Small intestine (tissue), 7 donors: ENCODE data around the gene DTNB. TPM values are rescaled to one million over a fixed set of nuclear protein-coding genes. Genes with fewer than 3 reads are reported as not detected.

Experiments
- DNase-seq, 2 donors: peaks; one replicate each; pipeline versions ENCODE4 v3.0.0 to v3.0.0-alpha.2; 2013
- FAIRE-seq: peaks from 2 replicates; lab custom pipeline; 2012; peaks lifted over from hg19 to GRCh38; lab: Jason Lieb, UNC
- H3K27ac ChIP-seq, 3 donors: one replicate each; pipeline ENCODE4 v1.5.1; 2013; ENCODE audit warnings: low read length in 2 of 3, mild to moderate bottlenecking in 2 of 3, control low read depth in 1 of 3, inconsistent platforms in 1 of 3, low read depth in 1 of 3, moderate library complexity in 1 of 3
- H3K27me3 ChIP-seq, 3 donors: one replicate each; pipeline ENCODE4 v1.6.1; 2013; ENCODE audit warnings: low read length in 3 of 3, inconsistent platforms in 1 of 3; ENCODE audit not compliant: control insufficient read depth in 3 of 3, insufficient read depth in 3 of 3
- H3K36me3 ChIP-seq, 3 donors: one replicate each; pipeline ENCODE4 v1.6.1; 2013; ENCODE audit warnings: low read length in 3 of 3, inconsistent platforms in 1 of 3, low read depth in 1 of 3, mild to moderate bottlenecking in 1 of 3, moderate library complexity in 1 of 3; ENCODE audit not compliant: control insufficient read depth in 3 of 3, insufficient read depth in 2 of 3
- H3K4me1 ChIP-seq, 3 donors: one replicate each; pipeline ENCODE4 v1.6.1; 2013; ENCODE audit warnings: low read length in 2 of 3, inconsistent platforms in 1 of 3, low read depth in 1 of 3, mild to moderate bottlenecking in 1 of 3, moderate library complexity in 1 of 3; ENCODE audit not compliant: control insufficient read depth in 3 of 3, insufficient read depth in 2 of 3
- H3K4me3 ChIP-seq, 3 donors: one replicate each; pipeline ENCODE4 v1.5.1; 2013; ENCODE audit warnings: low read length in 3 of 3, control low read depth in 1 of 3, inconsistent platforms in 1 of 3, low read depth in 1 of 3, mild to moderate bottlenecking in 1 of 3, moderate library complexity in 1 of 3
- H3K9me3 ChIP-seq, 2 donors: one replicate each; pipeline ENCODE4 v1.6.1; 2013; ENCODE audit warnings: low read depth in 1 of 2, low read length in 1 of 2; ENCODE audit not compliant: control insufficient read depth in 2 of 2, insufficient read depth in 1 of 2
- WGBS, 3 donors: extraction: QIAGEN DNeasy Blood & Tissue Kit; methylation state at CpG; one replicate each; pipeline ENCODE4 v1.1.7; 2013; 5-methylcytosine and 5-hydroxymethylcytosine counted together
- polyA plus RNA-seq, 4 donors: library from polyadenylated mRNA; stranded (reverse) in 3 of 4; unstranded in 1 of 4; fragments of 200-250 nt in 3 of 4; fragments of 120-200 nt in 1 of 4; gene quantifications; one replicate each; pipeline versions ENCODE4 v1.2.1 to v1.2.3, GENCODE V29; 2013
- donor health status: healthy with polysubstance abuse.
- donor health status: control.
- donor health status: control.
- donor health status: Bipolar disorder and iron deficiency.
- donor health status: healthy.

The DTNB gene
- polyA plus RNA-seq, 4 donors, result 2.4 to 9.7 (median 4.4) TPM

DNA sequence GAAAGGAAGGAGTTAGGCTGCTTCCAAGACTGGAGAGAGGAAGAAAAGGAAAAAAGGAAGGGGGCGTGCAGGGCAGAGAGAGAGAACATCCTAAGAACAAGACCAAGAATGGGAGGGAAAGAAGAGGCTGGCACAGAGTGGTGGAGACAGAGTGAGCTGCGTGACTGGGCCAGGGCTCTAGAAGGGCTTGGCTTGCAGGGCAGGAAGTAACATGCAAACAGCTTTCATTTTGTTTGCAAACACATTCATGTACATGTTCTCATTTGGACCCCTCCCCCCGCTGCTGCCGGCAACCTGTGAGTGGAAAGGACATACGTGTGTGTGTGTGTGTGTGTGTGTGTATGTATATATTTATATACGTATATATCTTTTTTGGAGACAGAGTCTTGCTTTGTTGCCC, 284.9 kb downstream of the DTNB start:
- Histone ChIP-seq H3K4me1 (no peaks in the 10 kb centered on the region), H3K27ac (no peak overlapping the region), H3K4me3 (no peak overlapping the region), H3K27me3 (no peaks in the 10 kb centered on the region), H3K9me3 (no peaks in the 10 kb centered on the region), H3K36me3 (peaks cover 0 to 12% (median 0%) of the 10 kb centered on the region in 3 donors)
- DNase-seq (no peak), FAIRE-seq (no peak)
- WGBS, 3 donors, result 63 to 85% (median 83%) methylated on average over 6 of the region's 6 CpGs

DNA sequence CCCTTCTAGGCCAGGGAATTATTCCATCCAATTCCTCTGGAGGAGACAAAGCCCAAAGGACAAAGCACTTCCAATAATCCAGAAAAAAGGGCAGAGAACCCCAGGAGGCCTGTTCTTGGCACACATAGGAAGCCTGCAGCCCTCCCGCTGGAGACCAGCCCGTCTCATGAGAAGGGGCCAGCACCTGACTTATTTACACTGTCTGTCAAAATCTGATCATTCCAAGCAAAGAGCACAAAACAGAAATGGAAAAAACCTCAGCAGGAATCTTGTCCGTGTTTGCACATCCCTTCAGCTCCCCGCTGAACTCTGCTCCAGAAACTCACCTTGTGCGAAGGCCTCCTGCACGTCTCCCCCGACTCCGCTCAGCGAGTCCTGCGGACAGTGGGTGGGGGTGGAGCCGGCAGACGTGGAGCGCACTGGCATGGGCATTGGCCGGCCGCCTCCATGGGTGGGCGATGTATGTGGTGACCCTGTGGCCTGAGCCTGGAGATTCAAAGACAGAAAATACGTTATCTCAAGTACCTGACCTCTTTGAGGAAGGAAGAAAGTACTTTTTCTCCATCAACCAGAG, 285.4 kb downstream of the DTNB start:
- H3K4me3 ChIP-seq, result no peak overlapping the region
- H3K36me3 ChIP-seq, result peaks cover 0 to 12% (median 0%) of the 10 kb centered on the region in 3 donors
- no peak for DNase-seq
- no peaks in the 10 kb centered on the region for H3K9me3 ChIP-seq
- no peak for FAIRE-seq
- WGBS, 3 donors, result 88 to 93% (median 92%) methylated on average over 17 of the region's 17 CpGs
- no peaks in the 10 kb centered on the region for H3K27me3 ChIP-seq
- no peaks in the 10 kb centered on the region for H3K4me1 ChIP-seq
- H3K27ac ChIP-seq, result no peak overlapping the region

DNA sequence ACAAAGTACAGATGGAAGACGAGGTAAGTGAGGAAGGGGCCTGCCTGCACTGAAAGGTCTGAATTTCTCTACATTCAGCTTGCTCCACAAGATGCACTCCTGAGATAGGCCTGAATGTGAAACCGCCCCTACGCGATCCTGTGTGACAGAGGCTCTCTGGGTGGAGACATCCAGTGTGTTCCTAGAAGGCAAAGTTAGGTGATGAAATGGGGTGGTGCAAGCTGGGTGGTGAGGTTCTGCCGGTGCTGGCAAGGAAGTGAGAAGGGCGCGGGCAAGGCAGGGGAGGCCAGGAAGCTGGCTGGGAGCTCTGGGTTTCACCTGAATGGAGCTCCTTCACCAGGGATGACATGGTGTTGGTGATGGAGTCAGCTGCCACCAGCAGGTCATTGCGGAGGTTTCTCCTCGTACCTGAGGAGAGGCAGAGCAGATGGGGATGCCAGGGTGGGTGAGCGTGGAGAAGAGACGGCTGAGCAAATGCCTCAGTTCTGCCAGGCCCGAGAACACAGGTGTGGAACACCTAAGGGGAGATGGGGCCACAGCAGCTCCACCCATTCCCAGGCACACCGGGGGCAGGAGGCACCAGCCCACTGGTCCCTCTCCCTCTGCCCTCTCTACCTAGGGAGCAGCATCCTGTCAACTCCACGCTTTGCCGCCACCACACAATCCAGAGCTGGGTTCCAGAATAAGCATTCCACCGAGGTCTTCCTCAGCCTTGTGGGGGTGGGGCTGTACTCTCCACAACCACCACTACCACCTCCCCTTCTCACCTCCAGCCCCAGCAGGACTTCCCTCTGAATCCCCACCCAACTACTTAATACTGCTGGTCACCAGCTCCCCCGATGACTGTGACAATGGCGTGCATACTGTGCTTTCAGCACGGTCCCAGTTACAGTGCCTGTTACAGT, 286.2 kb downstream of the DTNB start:
- Histone ChIP-seq H3K27me3 (no peaks in the 10 kb centered on the region), H3K9me3 (no peaks in the 10 kb centered on the region), H3K36me3 (peaks cover 0 to 12% (median 0%) of the 10 kb centered on the region in 3 donors), H3K4me1 (no peaks in the 10 kb centered on the region), H3K4me3 (no peak overlapping the region), H3K27ac (no peak overlapping the region)
- DNase-seq (no peak), FAIRE-seq (no peak)
- 90 to 91% (median 90%) methylated on average over 18 to 19 of the region's 19 CpGs for WGBS, 3 donors

DNA sequence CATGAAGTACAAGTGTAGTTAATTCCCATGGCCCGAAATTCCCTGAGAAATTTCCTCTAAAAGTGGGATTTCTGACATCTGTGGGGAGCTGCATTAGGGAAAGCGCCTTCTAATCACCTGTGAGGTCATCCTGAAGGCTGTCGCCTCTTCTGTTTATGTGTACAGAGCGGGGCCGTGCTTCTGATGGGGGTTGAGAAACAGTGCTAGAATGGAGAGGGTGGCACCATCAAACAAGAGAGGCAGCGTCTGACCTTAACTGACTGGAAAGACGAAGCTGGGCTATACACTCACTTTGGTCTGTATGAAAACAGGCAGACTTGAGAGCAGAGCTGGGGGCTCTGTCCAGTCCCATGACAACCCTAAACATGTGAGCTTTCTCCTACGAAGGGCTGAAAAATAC, 287.5 kb downstream of the DTNB start:
- Histone ChIP-seq H3K4me1 (peaks cover 0 to under 1% (median 0%) of the 10 kb centered on the region in 3 donors), H3K36me3 (peaks cover 0 to 12% (median 0%) of the 10 kb centered on the region in 3 donors), H3K27ac (no peak overlapping the region), H3K9me3 (no peaks in the 10 kb centered on the region), H3K27me3 (no peaks in the 10 kb centered on the region), H3K4me3 (no peak overlapping the region)
- FAIRE-seq (no peak), DNase-seq (no peak)
- 80 to 89% (median 87%) methylated on average over 8 of the region's 8 CpGs for WGBS, 3 donors

DNA sequence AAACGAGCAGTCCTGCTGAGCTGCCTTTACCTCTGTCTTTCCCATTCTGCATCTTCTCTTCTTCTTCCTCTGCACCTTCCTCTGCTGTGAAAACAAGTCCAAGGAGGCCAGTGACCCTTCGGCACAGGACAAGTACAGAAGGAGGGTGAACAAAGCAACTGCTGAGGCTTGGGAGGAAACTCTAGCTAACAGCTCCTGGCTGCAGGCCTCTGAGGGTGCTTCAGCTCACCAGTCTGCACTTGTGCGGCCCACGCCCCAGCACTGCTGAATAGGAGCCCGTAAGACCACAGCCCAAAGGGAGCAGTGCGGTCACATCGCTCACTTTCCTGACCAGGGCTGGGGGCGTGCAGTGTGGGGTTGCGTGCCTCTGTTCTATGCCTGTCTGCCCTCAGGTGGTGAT, 289.6 kb downstream of the DTNB start:
- Histone ChIP-seq H3K27ac (no peak overlapping the region), H3K4me1 (peaks cover 0 to 5% (median 0%) of the 10 kb centered on the region in 3 donors), H3K27me3 (no peaks in the 10 kb centered on the region), H3K36me3 (peaks cover 0 to 12% (median 0%) of the 10 kb centered on the region in 3 donors), H3K4me3 (no peak overlapping the region), H3K9me3 (no peaks in the 10 kb centered on the region)
- DNase-seq, result no peak
- no peak for FAIRE-seq
- 95 to 97% (median 96%) methylated on average over 9 of the region's 9 CpGs for WGBS, 3 donors

DNA sequence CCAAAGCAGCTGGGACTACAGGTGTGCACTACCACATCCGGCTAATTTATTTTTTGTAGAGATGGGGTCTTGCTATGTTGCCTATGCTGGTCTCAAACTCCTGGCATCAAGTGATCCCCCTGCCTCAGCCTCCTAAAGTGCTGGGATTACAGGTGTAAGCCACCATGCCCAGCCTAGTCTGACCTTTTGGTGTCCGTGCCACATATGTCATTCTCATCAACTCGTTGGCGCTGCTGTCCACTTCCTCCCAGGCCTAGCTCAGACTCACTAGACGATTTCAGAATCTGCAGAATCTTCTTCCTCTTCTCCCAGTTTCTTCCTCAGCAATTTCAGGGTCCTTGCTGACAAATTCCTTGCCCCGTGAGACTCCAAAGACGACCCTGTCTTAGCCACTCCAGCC, 291.9 kb downstream of the DTNB start:
- peaks cover 0 to 15% (median 3%) of the 10 kb centered on the region in 3 donors for H3K4me1 ChIP-seq
- H3K4me3 ChIP-seq, result no peak overlapping the region
- no peaks in the 10 kb centered on the region for H3K9me3 ChIP-seq
- WGBS, 3 donors, result 86 to 94% (median 90%) methylated on average over 7 of the region's 7 CpGs
- DNase-seq (no peak), FAIRE-seq (no peak)
- no peaks in the 10 kb centered on the region for H3K27me3 ChIP-seq
- no peak overlapping the region for H3K27ac ChIP-seq
- no peaks in the 10 kb centered on the region for H3K36me3 ChIP-seq

DNA sequence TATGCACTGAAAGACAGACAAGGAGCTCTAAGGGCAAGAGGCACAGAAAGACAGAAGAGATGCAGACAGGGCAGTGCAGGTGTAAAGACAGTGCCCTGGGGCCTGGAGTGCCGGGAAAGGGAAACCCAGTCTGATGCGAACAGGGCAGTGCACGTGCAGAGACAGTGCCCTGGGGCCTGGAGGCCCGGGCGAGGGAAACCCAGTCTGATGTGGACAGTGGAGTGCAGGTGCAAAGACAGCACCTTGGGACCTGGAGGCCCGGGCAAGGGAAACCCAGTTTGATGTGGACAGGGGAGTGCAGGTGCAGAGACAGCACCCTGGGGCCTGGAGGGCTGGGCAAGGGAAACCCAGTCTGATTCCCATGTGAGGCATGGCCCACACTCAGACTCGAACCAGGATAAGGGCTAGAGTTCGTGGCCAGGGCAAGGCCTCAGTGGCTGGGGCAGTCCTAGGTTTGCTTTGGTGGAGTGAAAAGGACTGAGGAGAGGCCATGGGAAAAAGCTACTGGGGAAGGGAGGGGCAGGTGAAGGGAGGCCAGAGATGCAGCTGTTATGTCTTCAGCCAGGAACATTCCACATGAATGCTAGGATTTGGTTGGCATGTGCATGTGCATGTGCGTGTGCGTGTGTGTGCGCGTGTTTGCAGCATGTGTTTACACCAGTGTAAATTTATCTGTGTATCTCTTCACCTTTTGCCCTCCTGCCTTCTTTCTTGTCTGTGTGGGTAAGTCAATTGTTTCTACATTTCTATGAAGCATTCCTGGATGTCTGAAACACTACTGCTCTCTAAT, 292.6 kb downstream of the DTNB start:
- Histone ChIP-seq H3K27me3 (no peaks in the 10 kb centered on the region), H3K4me1 (peaks cover 0 to 20% (median 3%) of the 10 kb centered on the region in 3 donors), H3K9me3 (no peaks in the 10 kb centered on the region), H3K36me3 (no peaks in the 10 kb centered on the region), H3K27ac (no peak overlapping the region), H3K4me3 (no peak overlapping the region)
- FAIRE-seq (no peak), DNase-seq (no peak)
- WGBS, 3 donors, result 81 to 87% (median 83%) methylated on average over 12 of the region's 12 CpGs

DNA sequence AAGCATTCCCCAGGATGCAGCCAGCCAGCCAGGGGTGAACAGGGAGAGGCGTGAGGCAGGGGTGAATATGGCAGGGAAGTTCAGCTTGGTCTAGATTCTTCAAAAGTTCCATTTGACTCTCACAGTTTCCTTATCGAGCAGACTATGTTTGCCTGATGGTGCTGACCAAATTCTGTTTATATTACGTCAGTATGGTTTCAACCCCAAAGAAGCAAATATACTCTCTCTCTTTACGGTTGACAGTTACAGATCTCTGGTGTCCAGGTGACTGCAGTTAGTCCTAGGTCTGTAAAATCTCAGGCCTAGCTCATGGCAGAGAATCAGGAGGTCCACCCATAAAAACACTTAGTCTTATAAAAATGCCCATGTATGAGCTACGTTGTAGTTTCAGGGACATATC, 293.4 kb downstream of the DTNB start:
- Histone ChIP-seq H3K27ac (no peak overlapping the region), H3K27me3 (no peaks in the 10 kb centered on the region), H3K9me3 (no peaks in the 10 kb centered on the region), H3K4me3 (no peak overlapping the region), H3K36me3 (no peaks in the 10 kb centered on the region), H3K4me1 (peaks cover 0 to 20% (median 3%) of the 10 kb centered on the region in 3 donors)
- FAIRE-seq (no peak), DNase-seq (no peak)
- 85 to 92% (median 90%) methylated on average over 5 of the region's 5 CpGs for WGBS, 3 donors
